GM19351 (cell line): Measurements from ENCODE around the gene UBE2H.
"Not testable (repeated sequence)": the region's sequence is repeated elsewhere in the genome, so short reads cannot be mapped to it uniquely, and the experiment has no call there.

ENCODE experiments used
- ATAC-seq: cut with Tn5 transposase; IDR thresholded peaks from one replicate; pipeline ENCODE4 v1.9.1; 2021; ENCODE audit warnings: mild to moderate bottlenecking, moderate library complexity; ENCODE audit not compliant: unreplicated experiment

The UBE2H gene

GRCh38 chr7:129875745-129876411, 76.9 kb downstream of the UBE2H start:
- no peak for ATAC-seq

DNA sequence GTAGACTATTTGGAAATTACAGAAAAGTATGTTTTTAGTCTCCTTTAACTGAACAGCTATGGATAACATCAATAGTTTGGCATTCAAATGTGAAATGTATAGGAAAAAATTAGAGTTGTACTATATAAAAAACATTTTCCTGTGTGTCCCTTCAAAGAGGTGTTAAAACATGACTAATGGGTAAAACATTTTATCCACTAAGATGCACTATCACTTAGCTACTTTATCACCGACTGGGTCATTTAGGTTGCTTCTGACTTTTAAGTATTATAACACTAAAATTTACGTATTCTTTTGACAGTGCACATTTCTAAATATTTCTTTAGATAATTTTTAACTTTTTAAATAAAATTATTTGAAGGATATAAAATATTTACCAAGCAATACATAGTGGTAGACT, 77.6 kb downstream of the UBE2H start:
- no peak for ATAC-seq

DNA sequence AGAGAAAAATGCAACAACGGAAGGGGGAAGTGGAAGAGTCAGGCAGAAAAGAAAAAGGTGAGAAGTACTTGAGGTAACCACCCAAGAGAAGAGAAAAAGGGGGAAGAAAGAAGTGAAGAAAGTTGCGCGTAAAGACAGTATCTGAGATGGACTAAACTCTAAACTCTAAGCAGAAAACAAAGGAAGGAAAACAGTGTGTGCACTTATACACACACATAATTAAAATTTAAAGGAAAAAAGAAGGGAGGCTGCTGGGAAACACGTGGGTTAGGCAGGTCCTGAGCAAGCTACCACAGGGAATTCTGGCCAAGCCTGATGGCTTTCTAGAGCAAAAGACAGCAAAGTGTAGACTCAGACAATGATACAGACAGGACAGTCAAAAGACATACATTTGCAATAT, 78.0 kb downstream of the UBE2H start:
- no peak for ATAC-seq

DNA sequence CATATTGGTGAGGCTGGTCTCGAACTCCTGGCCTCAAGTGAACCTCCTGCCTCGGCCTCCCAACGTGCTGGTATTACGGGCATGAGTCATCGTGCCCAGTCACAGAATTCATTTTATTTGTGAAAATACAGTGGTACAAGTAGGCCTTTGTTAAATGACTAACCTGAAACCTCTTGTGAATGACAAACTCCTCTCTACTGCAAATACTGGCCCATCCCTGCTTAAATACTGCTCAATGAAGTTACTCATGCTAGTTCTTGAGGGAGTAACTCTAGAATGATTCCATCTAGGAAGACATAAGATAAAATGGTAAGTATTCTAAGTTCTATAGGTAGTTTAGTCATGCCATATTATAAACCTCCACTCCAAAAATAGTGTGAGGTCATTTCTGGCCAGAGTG, 80.7 kb downstream of the UBE2H start:
- no peak for ATAC-seq

DNA sequence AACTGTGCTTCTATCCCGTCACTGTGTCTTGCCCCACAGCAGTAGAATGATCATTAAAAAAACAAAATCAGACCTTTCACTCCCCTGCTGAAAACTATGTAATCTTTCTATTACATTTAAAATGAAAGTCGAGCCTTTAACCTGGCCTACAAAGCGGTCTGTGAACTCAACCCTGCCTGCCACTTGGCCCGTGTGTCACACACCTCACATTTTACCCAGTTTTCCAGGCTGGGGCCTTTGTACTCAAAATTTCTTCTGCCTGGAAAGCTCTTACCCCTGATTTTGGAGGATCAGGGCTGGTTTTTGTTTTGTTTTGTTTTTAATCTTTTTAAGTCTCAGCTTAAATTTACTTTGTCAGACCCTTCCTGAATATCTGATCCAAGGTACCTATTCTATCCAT, 82.1 kb downstream of the UBE2H start:
- ATAC-seq, result no peak

- ATAC-seq, result no peak
These were observed 86.5 kb downstream of the UBE2H start for GRCh38 chr7:129866251-129866650.

DNA sequence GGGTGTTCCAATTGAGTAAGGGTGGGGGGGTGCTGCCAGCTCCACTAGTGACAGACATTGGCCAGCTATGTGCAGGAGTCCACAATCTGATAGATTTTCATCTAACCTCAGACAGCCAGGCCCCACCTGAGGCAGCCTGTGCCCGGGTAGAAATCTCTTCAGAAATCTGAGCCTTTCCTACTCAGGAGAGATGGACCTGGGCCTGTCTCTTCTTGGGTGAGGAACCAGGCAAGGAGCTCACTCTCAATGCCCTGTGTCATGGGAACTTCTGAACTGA, 86.9 kb downstream of the UBE2H start:
- no peak for ATAC-seq

DNA sequence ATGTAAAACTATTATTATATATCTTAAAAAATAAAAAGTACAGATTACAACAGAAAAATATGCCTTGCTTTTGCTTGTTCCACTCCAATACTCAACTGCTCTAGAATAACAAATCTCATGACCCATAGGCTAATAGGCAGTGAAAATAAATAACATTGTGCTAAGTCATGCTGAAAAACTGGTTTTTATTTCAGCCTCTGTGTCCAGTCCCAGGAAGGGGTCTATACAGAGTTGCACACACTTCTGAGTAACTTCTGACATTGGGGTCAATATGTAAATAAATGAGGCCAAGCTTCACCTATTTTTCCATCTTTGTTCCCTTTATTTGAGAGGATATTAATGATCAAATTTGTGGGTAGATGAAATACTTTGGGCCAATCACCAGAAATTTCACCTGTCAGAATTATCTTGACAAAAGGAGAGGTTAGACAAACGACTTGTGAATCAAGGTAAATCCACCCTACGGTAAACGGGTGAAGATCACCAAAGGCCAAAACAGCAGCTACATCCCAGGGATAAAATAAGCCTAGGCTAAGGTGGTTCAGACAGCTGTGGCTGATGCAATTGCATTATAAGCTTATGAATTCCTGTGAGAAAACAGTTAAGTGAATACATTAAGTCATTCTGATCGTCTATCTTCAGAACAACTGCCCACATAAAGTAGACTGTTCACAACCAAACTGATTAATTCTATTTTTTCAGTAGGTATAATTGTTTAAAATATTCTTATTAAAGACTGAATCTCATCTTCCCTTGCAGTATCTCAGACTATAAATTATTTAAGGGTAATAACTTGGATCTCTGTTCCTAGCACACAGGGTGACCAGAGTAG, 87.5 kb downstream of the UBE2H start:
- ATAC-seq, result no peak

DNA sequence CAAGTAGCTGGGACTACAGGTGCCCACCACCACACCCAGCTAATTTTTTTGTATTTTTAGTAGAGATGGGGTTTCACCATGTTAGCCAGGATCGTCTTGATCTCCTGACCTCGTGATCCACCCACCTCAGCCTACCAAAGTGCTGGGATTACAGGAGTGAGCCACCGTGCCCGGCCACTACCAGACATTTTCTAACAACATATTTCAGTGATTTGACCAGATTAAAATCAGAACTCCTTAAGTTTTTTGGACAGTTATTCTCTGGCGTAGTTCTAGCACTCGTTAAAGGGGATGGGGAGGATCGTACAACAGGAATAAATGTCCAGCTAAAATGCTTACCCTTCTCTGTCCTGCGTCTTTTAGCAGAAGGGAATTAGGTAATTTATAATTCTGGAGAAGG, 88.1 kb downstream of the UBE2H start:
- ATAC-seq, result not testable (repeated sequence)

- ATAC-seq, result no peak
These were observed 88.7 kb downstream of the UBE2H start for GRCh38 chr7:129864042-129864441.

DNA sequence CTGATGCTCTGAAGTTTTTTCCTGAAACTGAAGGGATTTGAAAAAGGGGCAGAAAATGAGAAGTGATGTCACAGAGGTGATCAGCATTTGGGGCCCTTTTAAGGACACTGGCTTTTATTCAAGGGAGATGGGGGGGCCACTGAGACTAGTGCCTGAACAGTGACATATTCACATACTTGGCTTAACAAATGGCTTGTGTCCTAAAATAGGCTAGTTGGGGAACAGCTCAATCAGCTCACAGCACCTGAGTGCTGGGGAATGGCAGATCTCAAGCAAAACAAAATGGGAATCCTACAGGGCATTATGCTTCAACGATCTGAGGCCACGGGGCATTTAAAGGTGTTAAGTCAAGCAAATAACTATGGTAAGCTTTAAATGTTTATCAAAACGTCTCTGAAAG, 90.1 kb downstream of the UBE2H start:
- no peak for ATAC-seq

DNA sequence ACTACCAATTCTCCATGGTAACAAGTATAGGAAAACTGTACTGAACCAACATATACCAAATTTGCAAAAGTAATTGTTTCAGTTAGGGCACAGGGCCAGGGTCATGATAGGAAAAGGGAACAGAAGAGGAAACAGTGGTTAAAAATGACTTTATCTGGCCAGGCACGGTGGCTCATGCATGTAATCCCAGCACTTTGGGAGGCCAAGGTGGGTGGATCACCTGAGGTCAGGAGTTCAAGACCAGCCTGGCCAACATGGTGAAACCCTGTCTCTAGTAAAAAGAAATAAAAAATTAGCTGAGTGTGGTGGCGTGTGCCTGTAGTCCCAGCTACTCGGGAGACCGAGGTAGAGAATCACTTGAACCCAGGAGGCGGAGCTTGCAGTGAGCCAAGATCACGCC, 92.0 kb downstream of the UBE2H start:
- not testable (repeated sequence) for ATAC-seq

GRCh38 chr7:129859183-129859582, 93.6 kb downstream of the UBE2H start:
- ATAC-seq, result no peak

- no peak for ATAC-seq
These were observed 94.3 kb downstream of the UBE2H start for GRCh38 chr7:129858490-129858889.

GRCh38 chr7:129857313-129857712, 95.4 kb downstream of the UBE2H start:
- ATAC-seq, result no peak

- ATAC-seq, result no peak
These were observed 96.6 kb downstream of the UBE2H start for GRCh38 chr7:129855935-129856717.

GRCh38 chr7:129855234-129855673, 97.5 kb downstream of the UBE2H start:
- ATAC-seq, result no peak

DNA sequence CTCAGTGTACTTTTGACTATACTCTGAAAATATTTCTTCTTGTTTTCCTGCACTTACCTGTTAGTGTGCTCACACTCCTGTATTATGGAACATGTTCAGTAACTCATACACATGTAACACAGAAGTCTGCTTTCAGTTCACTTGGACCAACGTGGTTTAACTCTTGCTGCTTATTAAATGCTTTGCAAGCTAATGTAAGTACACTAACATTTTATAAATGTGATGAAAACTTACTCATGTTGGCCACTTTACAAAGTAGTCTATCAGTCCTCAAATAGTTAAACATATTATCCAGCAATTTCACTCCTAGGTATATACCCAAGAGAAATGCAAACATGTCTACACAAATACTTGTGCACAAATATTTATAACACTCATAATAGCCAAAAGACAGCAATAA, 98.4 kb downstream of the UBE2H start:
- ATAC-seq, result no peak

DNA sequence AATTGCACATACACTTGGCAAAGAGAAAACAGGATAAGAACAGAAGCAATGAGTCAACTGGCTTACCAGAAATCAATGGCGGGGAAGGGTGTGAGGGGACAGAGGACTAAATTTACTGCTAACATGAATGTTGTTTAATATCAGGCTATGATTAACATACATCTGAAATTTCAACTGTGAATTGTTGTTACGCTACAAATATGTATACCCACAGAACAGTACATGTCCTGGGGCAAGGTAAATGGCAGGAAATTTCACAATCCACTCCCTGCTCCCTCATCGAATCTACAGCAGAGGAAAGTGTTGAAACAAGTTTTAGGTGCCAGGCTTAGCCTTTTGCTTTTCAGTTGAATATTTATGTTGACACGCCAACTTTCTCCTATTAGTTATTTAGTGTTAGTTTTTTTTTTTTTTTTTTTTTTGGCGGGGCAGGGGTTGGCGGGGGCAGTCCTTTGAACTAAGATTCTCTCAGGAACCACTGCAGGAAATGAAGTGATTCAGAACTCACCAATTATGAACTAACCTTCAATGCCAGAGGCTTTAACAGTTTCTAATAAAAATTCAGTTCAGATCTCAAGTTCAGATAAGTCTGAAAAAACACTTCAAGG, 99.0 kb downstream of the UBE2H start:
- no peak for ATAC-seq

GRCh38 chr7:129851809-129852208, 101.0 kb downstream of the UBE2H start:
- ATAC-seq, result no peak

GRCh38 chr7:129851174-129851573, 101.6 kb downstream of the UBE2H start:
- ATAC-seq, result no peak
